Activated CD4-positive, alpha-beta T cell treated with anti-CD3 and anti-CD28 coated beads, Interleukin-2, amount 50 U/mL, for 48 hours (primary cell): ENCODE results near the gene NUTF2.
"Not testable (repeated sequence)": the region's sequence is repeated elsewhere in the genome, so short reads cannot be mapped to it uniquely, and the experiment has no call there.

Experiments
- DNase-seq, 2 experiments: peaks; one replicate each; pipeline ENCODE4 v3.0.0-alpha.2; 2020

Gene NUTF2

GRCh38 chr16:67841198-67841815 lies 5.4 kb upstream of the NUTF2 start:
- DNase-seq: no peak

- DNase-seq: peak; percentile 95 to 96
These were observed 4.8 kb upstream of the NUTF2 start, which contains the start of gene THAP11 for GRCh38 chr16:67841816-67842508. Gene THAP11, plus strand, starts transcription at chr16:67842320. Its CDS starts 235 bp downstream, at chr16:67842555.

- peak; percentile 57 to 67 for DNase-seq
These were observed 4.0 kb upstream of the NUTF2 start for GRCh38 chr16:67842509-67843342.

- no peak for DNase-seq
These were observed 3.4 kb upstream of the NUTF2 start for GRCh38 chr16:67843343-67843765.

- no peak for DNase-seq
These were observed 2.2 kb upstream of the NUTF2 start for GRCh38 chr16:67844497-67844896.

- no peak for DNase-seq
These were observed 1.3 kb upstream of the NUTF2 start for GRCh38 chr16:67845291-67846062.

- no peak for DNase-seq
These were observed 742 bp upstream of the NUTF2 start for GRCh38 chr16:67846063-67846319.

- DNase-seq: peak in 1 of 2 experiments; percentile 24
These were observed 530 bp downstream of the NUTF2 start, which contains the start of gene CENPT for GRCh38 chr16:67847064-67847861. Gene CENPT, minus strand, starts transcription at chr16:67847693. Its CDS starts 13,834 bp downstream, at chr16:67833859.

GRCh38 chr16:67848118-67848517 lies 1.4 kb downstream of the NUTF2 start:
- no peak for DNase-seq

- no peak for DNase-seq
These were observed 6.9 kb downstream of the NUTF2 start for GRCh38 chr16:67853670-67854069.

- DNase-seq: no peak
These were observed 9.1 kb downstream of the NUTF2 start for GRCh38 chr16:67855789-67856188.

GRCh38 chr16:67856927-67857546 lies 10.3 kb downstream of the NUTF2 start:
- no peak for DNase-seq

GRCh38 chr16:67857547-67858233 lies 11.0 kb downstream of the NUTF2 start:
- no peak for DNase-seq

- DNase-seq: no peak
These were observed 11.8 kb downstream of the NUTF2 start for GRCh38 chr16:67858500-67858899.

GRCh38 chr16:67860589-67861398 lies 14.1 kb downstream of the NUTF2 start:
- DNase-seq: no peak

GRCh38 chr16:67861877-67862276 lies 15.1 kb downstream of the NUTF2 start:
- no peak for DNase-seq

- DNase-seq: no peak
These were observed 16.2 kb downstream of the NUTF2 start for GRCh38 chr16:67862623-67863583.

- DNase-seq: not testable (repeated sequence)
These were observed 17.3 kb downstream of the NUTF2 start for GRCh38 chr16:67864044-67864443.

GRCh38 chr16:67864594-67864993 lies 17.9 kb downstream of the NUTF2 start:
- DNase-seq: no peak
